H9 (cell line): ENCODE results near the gene KREMEN1. TPM values are rescaled to one million over a fixed set of nuclear protein-coding genes. Genes with fewer than 3 reads are reported as not detected.
A peak's percentile ranks its signal among the peaks of the same experiment; 100 is the strongest.

Source experiments
- DNase-seq: peaks from one replicate; pipeline ENCODE4 v3.0.0-alpha.2; 2017
- H2AFZ ChIP-seq: one replicate; pipeline ENCODE4 v1.6.1; 2013; ENCODE audit warnings: mild to moderate bottlenecking, low read length, control low read depth, moderate library complexity
- H2AK5ac ChIP-seq: 2 replicates; pipeline ENCODE4 v1.6.1; 2013; ENCODE audit warnings: low read length, control low read depth, mixed read lengths; ENCODE audit not compliant: insufficient read length
- H2BK120ac ChIP-seq: one replicate; pipeline ENCODE4 v1.6.1; 2013; ENCODE audit warnings: low read depth, mild to moderate bottlenecking, low read length, control low read depth, inconsistent platforms; ENCODE audit not compliant: poor library complexity, severe bottlenecking
- H2BK12ac ChIP-seq: 2 replicates; pipeline ENCODE4 v1.6.1; 2013; ENCODE audit warnings: low read length, control low read depth, mixed read lengths, low read depth; ENCODE audit not compliant: insufficient read length
- H2BK15ac ChIP-seq: 2 replicates; pipeline ENCODE4 v1.6.1; 2013; ENCODE audit warnings: low read depth, low read length, control low read depth
- H2BK20ac ChIP-seq: one replicate; pipeline ENCODE4 v1.6.1; 2013; ENCODE audit warnings: low read depth, mild to moderate bottlenecking, low read length, control low read depth, inconsistent platforms; ENCODE audit not compliant: poor library complexity, severe bottlenecking
- H2BK5ac ChIP-seq: 2 replicates; pipeline ENCODE4 v1.6.1; 2013; ENCODE audit warnings: low read length, control low read depth, mixed read lengths; ENCODE audit not compliant: insufficient read length
- H3K14ac ChIP-seq: 2 replicates; pipeline ENCODE4 v1.6.1; 2013; ENCODE audit warnings: low read length, control low read depth; ENCODE audit not compliant: insufficient read depth
- H3K18ac ChIP-seq: 2 replicates; pipeline ENCODE4 v1.6.1; 2013; ENCODE audit warnings: low read depth, mild to moderate bottlenecking, mixed read lengths, low read length, control low read depth; ENCODE audit not compliant: insufficient read length
- H3K23ac ChIP-seq: 2 replicates; pipeline ENCODE4 v1.6.1; 2013; ENCODE audit warnings: low read length, control low read depth, mixed read lengths, low read depth; ENCODE audit not compliant: insufficient read length
- H3K23me2 ChIP-seq: 2 replicates; pipeline ENCODE4 v1.6.1; 2013; ENCODE audit warnings: low read depth, mild to moderate bottlenecking, mixed read lengths, low read length, control low read depth; ENCODE audit not compliant: insufficient read length, poor library complexity, severe bottlenecking
- H3K27ac ChIP-seq: 2 replicates; pipeline ENCODE4 v1.5.1; 2013; ENCODE audit warnings: low read length, control low read depth, mixed read lengths, low read depth; ENCODE audit not compliant: insufficient read length
- H3K27me3 ChIP-seq: 2 replicates; pipeline ENCODE4 v1.6.1; 2013; ENCODE audit warnings: low read length, control low read depth, inconsistent platforms; ENCODE audit not compliant: insufficient read depth
- H3K4ac ChIP-seq: 2 replicates; pipeline ENCODE4 v1.6.1; 2013; ENCODE audit warnings: low read depth, mild to moderate bottlenecking, control low read depth, inconsistent platforms, low read length, moderate library complexity
- H3K4me1 ChIP-seq: 2 replicates; pipeline ENCODE4 v1.6.1; 2013; ENCODE audit warnings: low read length, control low read depth, inconsistent platforms; ENCODE audit not compliant: insufficient read depth
- H3K4me2 ChIP-seq: 2 replicates; pipeline ENCODE4 v1.6.1; 2013; ENCODE audit warnings: low read length, control low read depth, mixed read lengths; ENCODE audit not compliant: insufficient read length, insufficient read depth
- H3K56ac ChIP-seq: 2 replicates; pipeline ENCODE4 v1.6.1; 2013; ENCODE audit warnings: low read depth, mild to moderate bottlenecking, mixed read lengths, low read length, control low read depth; ENCODE audit not compliant: insufficient read length
- H3K79me1 ChIP-seq: 2 replicates; pipeline ENCODE4 v1.6.1; 2013; ENCODE audit warnings: low read depth, mild to moderate bottlenecking, moderate library complexity, low read length, control low read depth, inconsistent platforms; ENCODE audit not compliant: insufficient read depth, poor library complexity, severe bottlenecking
- H3K79me2 ChIP-seq: 2 replicates; pipeline ENCODE4 v1.6.1; 2013; ENCODE audit warnings: low read length, control low read depth, inconsistent platforms; ENCODE audit not compliant: insufficient read depth
- H3K9ac ChIP-seq: 2 replicates; pipeline ENCODE4 v1.6.1; 2013; ENCODE audit warnings: low read length, control low read depth, mixed read lengths; ENCODE audit not compliant: insufficient read length; ENCODE audit errors: extremely low read depth
- H3K9me3 ChIP-seq: one replicate; pipeline ENCODE4 v1.6.1; 2013; ENCODE audit warnings: low read depth, low read length, inconsistent platforms; ENCODE audit not compliant: control insufficient read depth
- H3T11ph ChIP-seq: one replicate; pipeline ENCODE4 v1.6.1; 2013; ENCODE audit warnings: mild to moderate bottlenecking, low read length, control low read depth, inconsistent platforms
- H4K20me1 ChIP-seq: one replicate; pipeline ENCODE4 v1.6.1; 2013; ENCODE audit not compliant: control insufficient read depth, insufficient read length, insufficient read depth
- H4K5ac ChIP-seq: 2 replicates; pipeline ENCODE4 v1.6.1; 2013; ENCODE audit warnings: low read depth, mild to moderate bottlenecking, mixed read lengths, low read length, control low read depth; ENCODE audit not compliant: insufficient read length
- H4K8ac ChIP-seq: replicated peaks from 2 replicates; pipeline ENCODE4 v1.6.1; 2013; ENCODE audit warnings: low read length, control low read depth, mixed read lengths, low read depth; ENCODE audit not compliant: insufficient read length
- H4K91ac ChIP-seq: 2 replicates; pipeline ENCODE4 v1.6.1; 2013; ENCODE audit warnings: low read depth, mild to moderate bottlenecking, moderate library complexity, mixed read lengths, low read length, control low read depth; ENCODE audit not compliant: insufficient read length
- H3K27ac Mint-ChIP-seq, 3 experiments: 2 replicates in 2 of 3; 3 replicates in 1 of 3; pipeline ENCODE4 v1.8.0; 2020 to 2021; ENCODE audit warnings: mixed read lengths in 3 of 3, mild to moderate bottlenecking in 1 of 3, moderate library complexity in 1 of 3
- H3K27me3 Mint-ChIP-seq: 2 replicates; pipeline ENCODE4 v1.8.0; 2021; ENCODE audit warnings: low read depth, mild to moderate bottlenecking, moderate library complexity, mixed read lengths
- H3K36me3 Mint-ChIP-seq, 3 experiments: 2 replicates in 2 of 3; 3 replicates in 1 of 3; pipeline ENCODE4 v1.8.0; 2020 to 2021; ENCODE audit warnings: low read depth in 3 of 3, mixed read lengths in 3 of 3; ENCODE audit not compliant: insufficient read depth in 1 of 3
- H3K4me1 Mint-ChIP-seq, 2 experiments: 2 replicates each; pipeline ENCODE4 v1.8.0; 2020; ENCODE audit warnings: mixed read lengths in 2 of 2
- H3K4me3 Mint-ChIP-seq, 2 experiments: 2 replicates in 1 of 2; 3 replicates in 1 of 2; pipeline ENCODE4 v1.8.0; 2020 to 2021; ENCODE audit warnings: mild to moderate bottlenecking in 2 of 2, mixed read lengths in 2 of 2, moderate library complexity in 1 of 2
- H3K9me3 Mint-ChIP-seq, 2 experiments: 2 replicates in 1 of 2; 3 replicates in 1 of 2; pipeline ENCODE4 v1.8.0; 2020; ENCODE audit warnings: mild to moderate bottlenecking in 2 of 2, mixed read lengths in 2 of 2, moderate library complexity in 1 of 2
- WGBS: extraction: QIAGEN DNeasy Blood & Tissue Kit; methylation state at CpG from one replicate; pipeline ENCODE4 v1.1.7; 2013; ENCODE audit warnings: missing lambda C conversion rate, low lambda C conversion rate, mixed read lengths; ENCODE audit not compliant: insufficient read length; ENCODE audit errors: extremely low coverage; 5-methylcytosine and 5-hydroxymethylcytosine counted together
- total RNA-seq: library from RNA; stranded (reverse); gene quantifications from 2 replicates; pipeline ENCODE4 v1.2.1, GENCODE V29; 2021
- TF ChIP-seq, protein P1 (sequence below): fragments of 200-600 bp; sonication (generic); conservative IDR thresholded peaks from 3 replicates; pipeline ENCODE4 v1.8.0; 2021; ENCODE audit warnings: antibody characterized with exemption, mild to moderate bottlenecking

The KREMEN1 gene
- total RNA-seq, 1 experiment from 2014 or later: 2.4 TPM

DNA sequence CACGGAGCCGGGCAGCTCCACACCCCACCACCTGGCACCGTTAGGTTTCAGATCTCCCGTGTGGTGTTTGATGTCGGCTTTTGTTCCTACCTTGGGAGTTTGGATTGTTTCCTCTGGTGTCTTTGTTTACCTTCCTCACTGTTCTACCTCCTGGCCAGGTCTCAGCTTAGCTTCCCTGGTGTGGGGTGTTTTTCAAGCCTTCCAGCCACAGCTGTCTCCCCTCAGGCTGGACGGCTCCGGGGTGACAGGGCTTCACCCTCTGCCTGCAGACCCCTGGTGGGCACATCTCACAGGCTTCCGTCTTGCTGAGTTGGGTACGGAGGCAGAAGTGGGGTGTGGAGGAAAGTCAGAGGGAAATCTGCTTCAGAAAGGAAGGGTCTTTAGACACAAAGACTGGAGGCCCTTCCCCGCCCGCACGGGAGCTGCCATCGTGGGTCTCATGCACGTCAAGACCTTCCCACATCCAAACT lies 73.3 kb downstream of the KREMEN1 start:
- Histone ChIP-seq H3K14ac (no peak overlapping the region), H3K4ac (no peak overlapping the region), H2BK5ac (no peak overlapping the region), H3K23me2 (no peaks in the 10 kb centered on the region), H4K8ac (no peak overlapping the region), H2BK20ac (no peak overlapping the region), H3K4me2 (no peak overlapping the region), H3K79me1 (no peaks in the 10 kb centered on the region), H3T11ph (no peak overlapping the region), H3K79me2 (no peaks in the 10 kb centered on the region), H2AK5ac (no peak overlapping the region), H2BK12ac (no peak overlapping the region), H3K9ac (no peak overlapping the region), H2BK120ac (no peak overlapping the region), H3K23ac (no peak overlapping the region), H2AFZ (no peak overlapping the region), H4K91ac (no peak overlapping the region), H3K56ac (no peak overlapping the region), H4K20me1 (no peaks in the 10 kb centered on the region), H3K9me3 (no peaks in the 10 kb centered on the region), H2BK15ac (no peak overlapping the region), H3K27me3 (no peaks in the 10 kb centered on the region), H4K5ac (no peak overlapping the region), H3K4me1 (peaks cover 10% of the 10 kb centered on the region; the same call in 1 of the 2 replicates), H3K18ac (no peak overlapping the region), H3K27ac (no peak overlapping the region)
- peak overlapping the region in 2 of 3 experiments; percentile 11 to 85; a peak in 4 of 7 replicates for H3K27ac Mint-ChIP-seq
- peaks cover 0 to 3% (median 0%) of the 10 kb centered on the region in 3 experiments; a peak in 2 of 7 replicates for H3K36me3 Mint-ChIP-seq
- H3K9me3 Mint-ChIP-seq: no peaks in the 10 kb centered on the region
- TF ChIP-seq, protein P1, sequence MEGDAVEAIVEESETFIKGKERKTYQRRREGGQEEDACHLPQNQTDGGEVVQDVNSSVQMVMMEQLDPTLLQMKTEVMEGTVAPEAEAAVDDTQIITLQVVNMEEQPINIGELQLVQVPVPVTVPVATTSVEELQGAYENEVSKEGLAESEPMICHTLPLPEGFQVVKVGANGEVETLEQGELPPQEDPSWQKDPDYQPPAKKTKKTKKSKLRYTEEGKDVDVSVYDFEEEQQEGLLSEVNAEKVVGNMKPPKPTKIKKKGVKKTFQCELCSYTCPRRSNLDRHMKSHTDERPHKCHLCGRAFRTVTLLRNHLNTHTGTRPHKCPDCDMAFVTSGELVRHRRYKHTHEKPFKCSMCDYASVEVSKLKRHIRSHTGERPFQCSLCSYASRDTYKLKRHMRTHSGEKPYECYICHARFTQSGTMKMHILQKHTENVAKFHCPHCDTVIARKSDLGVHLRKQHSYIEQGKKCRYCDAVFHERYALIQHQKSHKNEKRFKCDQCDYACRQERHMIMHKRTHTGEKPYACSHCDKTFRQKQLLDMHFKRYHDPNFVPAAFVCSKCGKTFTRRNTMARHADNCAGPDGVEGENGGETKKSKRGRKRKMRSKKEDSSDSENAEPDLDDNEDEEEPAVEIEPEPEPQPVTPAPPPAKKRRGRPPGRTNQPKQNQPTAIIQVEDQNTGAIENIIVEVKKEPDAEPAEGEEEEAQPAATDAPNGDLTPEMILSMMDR: no peak
- no CpG with 5 or more reads among the region's 14 CpGs for whole genome bisulfite sequencing
- DNase-seq: no peak
- no peak overlapping the region; a peak in 1 of 5 replicates for H3K4me3 Mint-ChIP-seq
- H3K27me3 Mint-ChIP-seq: no peaks in the 10 kb centered on the region; the same call in 1 of the 2 replicates
- H3K4me1 Mint-ChIP-seq: peaks cover 29 to 41% of the 10 kb centered on the region in 2 experiments
